Natural killer cell (primary cell): ENCODE data around the gene MOAP1. TPM values are rescaled to one million over a fixed set of nuclear protein-coding genes. Genes with fewer than 3 reads are reported as not detected.
"Not testable (repeated sequence)": the region's sequence is repeated elsewhere in the genome, so short reads cannot be mapped to it uniquely, and the experiment has no call there.

Experiments used
- ATAC-seq, 3 donors: fragments of 150-1000 bp in 2 of 3; fragments of 200-7000 bp in 1 of 3; cut with Tn5 transposase; 1 replicate in 1 of 3; 2 replicates in 2 of 3; pipeline ENCODE4 v1.10.0; 2021; ENCODE audit warnings: mild to moderate bottlenecking in 2 of 3, moderate library complexity in 2 of 3
- DNase-seq, 2 donors: peaks; one replicate each; pipeline versions ENCODE4 v3.0.0 to v3.0.0-alpha.2; 2013 to 2021; ENCODE audit warnings: mixed read lengths in 1 of 2
- H3K27ac ChIP-seq: one replicate; pipeline ENCODE4 v1.5.1; 2013; ENCODE audit warnings: mild to moderate bottlenecking, low read length
- H3K27me3 ChIP-seq: one replicate; pipeline ENCODE4 v1.6.1; 2013; ENCODE audit warnings: low read length; ENCODE audit not compliant: control insufficient read depth, insufficient read depth
- H3K36me3 ChIP-seq: one replicate; pipeline ENCODE4 v1.6.1; 2013; ENCODE audit warnings: low read length; ENCODE audit not compliant: control insufficient read depth, insufficient read depth
- H3K4me1 ChIP-seq: one replicate; pipeline ENCODE4 v1.6.1; 2013; ENCODE audit warnings: low read length; ENCODE audit not compliant: control insufficient read depth, insufficient read depth
- H3K4me3 ChIP-seq: one replicate; pipeline ENCODE4 v1.5.1; 2013; ENCODE audit warnings: low read length
- H3K9me3 ChIP-seq: one replicate; pipeline ENCODE4 v1.6.1; 2013; ENCODE audit warnings: low read length; ENCODE audit not compliant: control insufficient read depth, insufficient read depth
- H3K27ac Mint-ChIP-seq, 2 donors: one replicate each; pipeline ENCODE4 v1.8.0; 2022; ENCODE audit warnings: mild to moderate bottlenecking in 2 of 2, mixed read lengths in 2 of 2, moderate library complexity in 1 of 2
- H3K27me3 Mint-ChIP-seq, 2 donors: one replicate each; pipeline ENCODE4 v1.8.0; 2022; ENCODE audit warnings: low read depth in 2 of 2, mixed read lengths in 2 of 2
- H3K36me3 Mint-ChIP-seq: one replicate; pipeline ENCODE4 v1.8.0; 2022; ENCODE audit warnings: mixed read lengths
- H3K4me1 Mint-ChIP-seq, 2 donors: one replicate each; pipeline ENCODE4 v1.8.0; 2022; ENCODE audit warnings: mixed read lengths in 2 of 2
- H3K4me3 Mint-ChIP-seq: one replicate; pipeline ENCODE4 v1.8.0; 2022; ENCODE audit warnings: mild to moderate bottlenecking, moderate library complexity, mixed read lengths
- H3K9me3 Mint-ChIP-seq, 2 donors: one replicate each; pipeline ENCODE4 v1.8.0; 2022; ENCODE audit warnings: mixed read lengths in 2 of 2
- WGBS: methylation state at CpG from one replicate; pipeline ENCODE4 v1.1.7; 2013; ENCODE audit warnings: missing lambda C conversion rate; ENCODE audit not compliant: insufficient coverage; 5-methylcytosine and 5-hydroxymethylcytosine counted together
- intact Hi-C: fragments of 100-400 bp; cut with micrococcal nuclease; formaldehyde crosslinking; loops from one replicate; pipeline ENCODE4 v1.14.2; 2022
- total RNA-seq, 4 donors: library from RNA; stranded (reverse); fragments of 120-200 nt in 1 of 4; gene quantifications; one replicate each; pipeline versions ENCODE4 v1.2.3 to v1.2.4, GENCODE V29; 2013 to 2022
- TF ChIP-seq, protein P1 (sequence below): fragments of 200-600 bp; IDR thresholded peaks from one replicate; pipeline ENCODE4 v1.8.0; 2022; ENCODE audit warnings: antibody characterized with exemption

MOAP1 gene
- total RNA-seq, 3 donors from 2014 or later (not counting 1 experiment from before 2014, with no cell fraction given), result 89.5 to 106 (median 91.4) TPM

DNA sequence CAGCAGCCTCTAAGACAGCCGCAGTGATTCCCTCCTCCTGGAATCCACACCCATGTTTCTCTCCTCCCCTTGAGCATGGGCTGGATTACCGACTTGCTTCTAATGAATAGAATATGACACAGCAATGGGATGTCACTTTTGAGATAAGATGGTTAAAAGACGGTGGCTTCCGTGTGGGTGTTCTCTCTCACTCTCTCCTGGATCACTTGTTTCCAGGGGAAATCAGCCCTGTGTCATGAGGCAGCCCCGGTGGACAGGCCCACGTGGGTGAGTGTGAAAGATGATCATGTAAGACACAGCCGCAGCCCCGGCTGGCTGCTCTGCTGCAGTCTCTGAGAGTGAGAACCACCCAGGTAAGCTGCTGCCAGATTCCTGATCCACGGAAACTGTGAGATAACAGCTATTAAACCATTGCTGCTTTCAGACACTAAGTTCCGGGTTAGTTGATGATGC lies 10.7 kb downstream of the MOAP1 start:
- no peak overlapping the region for H3K27ac Mint-ChIP-seq
- TF ChIP-seq, protein P1, sequence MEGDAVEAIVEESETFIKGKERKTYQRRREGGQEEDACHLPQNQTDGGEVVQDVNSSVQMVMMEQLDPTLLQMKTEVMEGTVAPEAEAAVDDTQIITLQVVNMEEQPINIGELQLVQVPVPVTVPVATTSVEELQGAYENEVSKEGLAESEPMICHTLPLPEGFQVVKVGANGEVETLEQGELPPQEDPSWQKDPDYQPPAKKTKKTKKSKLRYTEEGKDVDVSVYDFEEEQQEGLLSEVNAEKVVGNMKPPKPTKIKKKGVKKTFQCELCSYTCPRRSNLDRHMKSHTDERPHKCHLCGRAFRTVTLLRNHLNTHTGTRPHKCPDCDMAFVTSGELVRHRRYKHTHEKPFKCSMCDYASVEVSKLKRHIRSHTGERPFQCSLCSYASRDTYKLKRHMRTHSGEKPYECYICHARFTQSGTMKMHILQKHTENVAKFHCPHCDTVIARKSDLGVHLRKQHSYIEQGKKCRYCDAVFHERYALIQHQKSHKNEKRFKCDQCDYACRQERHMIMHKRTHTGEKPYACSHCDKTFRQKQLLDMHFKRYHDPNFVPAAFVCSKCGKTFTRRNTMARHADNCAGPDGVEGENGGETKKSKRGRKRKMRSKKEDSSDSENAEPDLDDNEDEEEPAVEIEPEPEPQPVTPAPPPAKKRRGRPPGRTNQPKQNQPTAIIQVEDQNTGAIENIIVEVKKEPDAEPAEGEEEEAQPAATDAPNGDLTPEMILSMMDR, result no peak
- DNase-seq (no peak), ATAC-seq (no peak)
- intact Hi-C loops, result no loop called here
- H3K9me3 Mint-ChIP-seq, result no peaks in the 10 kb centered on the region
- no peaks in the 10 kb centered on the region for H3K4me1 Mint-ChIP-seq
- no peak overlapping the region for H3K27ac ChIP-seq
- H3K36me3 ChIP-seq, result no peaks in the 10 kb centered on the region
- H3K4me3 ChIP-seq, result no peak overlapping the region
- peaks cover 0 to 2% of the 10 kb centered on the region in 2 donors for H3K27me3 Mint-ChIP-seq
- no peaks in the 10 kb centered on the region for H3K4me1 ChIP-seq
- no peak overlapping the region for H3K4me3 Mint-ChIP-seq
- H3K27me3 ChIP-seq, result no peaks in the 10 kb centered on the region
- no peaks in the 10 kb centered on the region for H3K36me3 Mint-ChIP-seq
- H3K9me3 ChIP-seq, result no peaks in the 10 kb centered on the region
- WGBS, result 82% methylated on average over 10 of the region's 10 CpGs

DNA sequence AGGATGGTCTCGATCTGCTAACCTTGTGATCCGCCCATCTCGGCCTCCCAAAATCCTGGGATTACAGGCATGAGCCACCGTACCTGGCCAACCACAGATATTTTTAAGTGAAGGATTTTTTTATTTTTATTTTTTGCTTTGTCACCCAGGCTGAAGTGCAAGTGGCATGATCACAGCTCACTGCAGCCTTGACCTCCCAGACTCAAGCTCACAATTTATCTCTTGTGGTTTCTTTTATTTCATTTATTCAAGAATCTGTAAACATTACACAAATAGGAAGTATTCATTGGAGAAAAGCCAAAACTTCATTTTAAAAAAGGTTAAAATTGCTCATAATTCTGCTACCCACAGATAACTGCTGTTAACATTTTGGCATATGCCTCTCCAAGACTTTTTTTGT lies 13.3 kb downstream of the MOAP1 start:
- WGBS, result 66% methylated on average over 4 of the region's 4 CpGs
- H3K4me1 ChIP-seq, result no peaks in the 10 kb centered on the region
- H3K9me3 ChIP-seq, result no peaks in the 10 kb centered on the region
- Mint-ChIP-seq H3K27me3 (peaks cover 0 to 2% of the 10 kb centered on the region in 2 donors), H3K36me3 (no peaks in the 10 kb centered on the region), H3K4me3 (no peak overlapping the region), H3K27ac (no peak overlapping the region), H3K9me3 (no peaks in the 10 kb centered on the region), H3K4me1 (no peaks in the 10 kb centered on the region)
- no peak overlapping the region for H3K4me3 ChIP-seq
- no peaks in the 10 kb centered on the region for H3K36me3 ChIP-seq
- no peak overlapping the region for H3K27ac ChIP-seq
- no peaks in the 10 kb centered on the region for H3K27me3 ChIP-seq
- DNase-seq (no peak), ATAC-seq (no peak)
- intact Hi-C loops, result no loop called here
- TF ChIP-seq, protein P1, result no peak

DNA sequence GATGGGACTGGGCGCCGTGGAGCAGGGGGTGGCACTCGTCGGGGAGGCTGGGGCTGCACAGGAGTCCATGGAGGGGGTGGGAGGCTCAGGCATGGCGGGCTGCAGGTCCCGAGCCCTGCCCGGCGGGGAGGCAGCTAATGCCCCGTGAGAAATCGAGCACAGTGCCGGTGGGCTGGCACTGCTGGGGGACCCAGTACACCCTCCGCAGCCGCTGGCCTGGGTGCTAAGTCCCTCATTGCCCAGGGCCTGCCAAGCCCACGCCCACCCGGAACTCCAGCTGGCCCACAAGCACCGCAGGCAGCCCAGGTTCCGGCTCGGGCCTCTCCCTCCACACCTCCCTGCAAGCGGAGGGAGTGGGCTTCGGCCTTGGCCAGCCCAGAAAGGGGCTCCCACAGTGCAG lies 14.6 kb downstream of the MOAP1 start:
- H3K9me3 Mint-ChIP-seq, intact Hi-C loops, ATAC-seq, H3K9me3 ChIP-seq, H3K36me3 Mint-ChIP-seq, H3K27me3 Mint-ChIP-seq, H3K4me3 Mint-ChIP-seq, H3K4me1 Mint-ChIP-seq, DNase-seq, H3K4me1 ChIP-seq, H3K4me3 ChIP-seq, H3K27me3 ChIP-seq, H3K27ac ChIP-seq, H3K36me3 ChIP-seq, H3K27ac Mint-ChIP-seq: not testable (repeated sequence)
- WGBS, result 97% methylated on average over 20 of the region's 20 CpGs

DNA sequence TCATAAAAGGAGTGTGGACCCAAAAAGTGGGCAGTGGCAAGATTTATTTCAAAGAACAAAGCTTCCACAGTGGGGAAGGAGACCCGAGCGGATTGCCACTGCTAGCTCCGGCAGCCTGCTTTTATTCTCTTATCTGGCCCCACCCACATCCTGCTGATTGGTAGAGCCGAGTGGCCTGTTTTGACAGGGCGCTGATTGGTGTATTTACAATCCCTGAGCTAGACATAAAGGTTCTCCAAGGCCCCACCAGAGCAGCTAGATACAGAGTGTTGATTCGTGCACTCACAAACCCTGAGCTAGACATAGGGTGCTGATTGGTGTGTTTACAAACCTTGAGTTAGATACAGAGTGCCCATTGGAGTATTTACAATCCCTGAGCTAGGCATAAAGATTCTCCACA lies 15.1 kb downstream of the MOAP1 start:
- H3K27me3 Mint-ChIP-seq, H3K36me3 Mint-ChIP-seq, H3K9me3 ChIP-seq, DNase-seq, H3K4me3 Mint-ChIP-seq, H3K36me3 ChIP-seq, H3K4me1 ChIP-seq, ATAC-seq, intact Hi-C loops, H3K27ac ChIP-seq, H3K27me3 ChIP-seq, H3K4me1 Mint-ChIP-seq, H3K4me3 ChIP-seq, H3K9me3 Mint-ChIP-seq, H3K27ac Mint-ChIP-seq: not testable (repeated sequence)
- 96% methylated on average over 5 of the region's 6 CpGs for WGBS

GRCh38 chr14:93168610-93169009 lies 16.1 kb downstream of the MOAP1 start:
- not testable (repeated sequence) for H3K9me3 Mint-ChIP-seq, H3K27me3 Mint-ChIP-seq, H3K4me3 ChIP-seq

DNA sequence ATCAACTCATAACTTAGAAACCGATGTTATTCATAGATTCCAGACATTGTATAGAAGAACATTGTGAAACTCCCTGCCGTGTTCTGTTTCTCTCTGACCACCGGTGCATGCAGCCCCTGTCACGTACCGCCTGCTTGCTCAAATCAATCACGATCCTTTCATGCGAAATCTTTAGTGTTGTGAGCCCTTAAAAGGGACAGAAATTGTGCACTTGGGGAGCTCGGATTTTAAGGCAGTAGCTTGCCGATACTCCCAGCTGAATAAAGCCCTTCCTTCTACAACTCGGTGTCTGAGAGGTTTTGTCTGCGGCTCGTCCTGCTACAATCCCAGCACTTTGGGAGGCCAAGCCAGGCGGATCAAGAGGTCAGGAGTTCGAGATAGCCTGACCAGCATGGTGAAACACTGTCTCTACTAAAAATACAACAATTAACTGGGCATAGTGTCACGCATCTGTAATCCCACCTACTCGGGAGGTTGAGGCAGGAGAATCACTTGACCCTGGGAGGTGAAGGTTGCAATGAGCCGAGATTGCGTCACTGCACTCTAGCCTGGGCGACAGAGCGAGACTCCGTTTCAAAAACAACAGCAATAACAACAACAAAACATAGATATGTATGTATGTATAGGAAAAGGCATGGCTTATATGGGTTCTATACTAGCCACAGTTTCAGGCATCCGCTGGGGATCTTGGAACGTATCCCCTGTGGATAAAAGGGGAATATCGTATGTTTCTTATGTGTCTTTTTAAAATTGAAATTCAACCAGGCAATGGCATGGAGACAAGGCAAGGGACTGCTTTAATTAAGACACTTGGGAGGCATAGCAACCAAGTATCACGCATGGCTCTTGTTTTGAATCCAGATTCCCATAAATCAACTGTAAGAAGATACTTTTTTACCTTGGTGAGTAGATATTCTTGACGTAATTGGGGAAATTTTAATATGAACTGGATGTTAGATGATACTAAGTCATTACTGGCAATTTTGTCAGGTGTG lies 19.1 kb downstream of the MOAP1 start:
- intact Hi-C loops, H3K27me3 ChIP-seq, H3K9me3 Mint-ChIP-seq, H3K27ac Mint-ChIP-seq, ATAC-seq, DNase-seq, H3K4me1 Mint-ChIP-seq, H3K36me3 ChIP-seq, H3K4me3 Mint-ChIP-seq, H3K27me3 Mint-ChIP-seq, H3K4me1 ChIP-seq, H3K36me3 Mint-ChIP-seq, H3K27ac ChIP-seq, H3K9me3 ChIP-seq, H3K4me3 ChIP-seq: not testable (repeated sequence)
- 92% methylated on average over 22 of the region's 26 CpGs for WGBS

More at GRCh38 chr14:93168610-93169009, 16.1 kb downstream of the MOAP1 start:
- H3K36me3 ChIP-seq, H3K4me1 ChIP-seq, H3K27me3 ChIP-seq, H3K27ac Mint-ChIP-seq, H3K36me3 Mint-ChIP-seq, H3K27ac ChIP-seq, DNase-seq, intact Hi-C loops, H3K9me3 ChIP-seq, H3K4me3 Mint-ChIP-seq, H3K4me1 Mint-ChIP-seq, ATAC-seq: not testable (repeated sequence)
- WGBS, result 88% methylated on average over 8 of the region's 9 CpGs
